Ovary (tissue), 9 donors: ENCODE results near the gene TEAD3. TPM values are rescaled to one million over a fixed set of nuclear protein-coding genes. Genes with fewer than 3 reads are reported as not detected.

Source experiments
- DNase-seq, 5 donors: peaks; one replicate each; pipeline ENCODE4 v3.0.0-alpha.2; 2019 to 2020
- H3K27ac ChIP-seq, 2 donors: fragments of 200-600 bp; one replicate each; pipeline versions ENCODE4 v1.5.1 to v1.8.0; 2019 to 2022
- H3K27me3 ChIP-seq: fragments of 200-600 bp; one replicate; pipeline ENCODE4 v1.8.0; 2022
- H3K36me3 ChIP-seq: fragments of 200-600 bp; sonication (generic); one replicate; pipeline ENCODE4 v1.5.1; 2019
- H3K4me1 ChIP-seq: one replicate; pipeline ENCODE4 v1.8.1; 2013; ENCODE audit warnings: mild to moderate bottlenecking, moderate library complexity; ENCODE audit not compliant: insufficient read depth
- H3K4me3 ChIP-seq: fragments of 200-600 bp; sonication (generic); one replicate; pipeline ENCODE4 v1.5.1; 2017
- H3K9me3 ChIP-seq, 2 donors: fragments of 200-600 bp in 1 of 2; sonication (generic) in 1 of 2; one replicate each; pipeline versions ENCODE4 v1.5.1 to v1.8.1; 2013 to 2019; ENCODE audit warnings: mild to moderate bottlenecking in 1 of 2, moderate library complexity in 1 of 2
- EP300 ChIP-seq: sonication (generic); formaldehyde crosslinking; IDR thresholded peaks from one replicate; pipeline ENCODE4 v1.6.1; 2017; ENCODE audit warnings: antibody characterized with exemption
- POLR2A ChIP-seq: fragments of 450-650 bp; IDR thresholded peaks from one replicate; pipeline ENCODE4 v1.6.1; 2017; ENCODE audit warnings: antibody characterized with exemption, mild to moderate bottlenecking, moderate library complexity
- WGBS, 3 donors: extraction: QIAGEN DNeasy Blood & Tissue Kit in 1 of 3; methylation state at CpG; one replicate each; pipeline versions ENCODE4 v1.1.5 to v1.1.7; 2013 to 2017; 5-methylcytosine and 5-hydroxymethylcytosine counted together
- intact Hi-C, 4 donors: fragments of 100-400 bp; cut with DNase I; formaldehyde crosslinking; loops; one replicate each; pipeline versions ENCODE4 v1.11.0 to v1.15.1; 2022 to 2023
- microRNA-seq, 3 donors: library from miRNA; unstranded; fragments of <30 nt; microRNA quantifications; one replicate each; pipeline versions ENCODE4 to v1.2.0, GENCODE V29; 2019 to 2020
- polyA plus RNA-seq, 2 donors: library from polyadenylated mRNA; stranded (reverse); fragments of 200-250 nt in 1 of 2; fragments of 350-450 nt in 1 of 2; fragmentation: Illumina TruSeq in 1 of 2; extraction: RNeasy Lipid Tissue Mini Kit (QIAGEN cat#74804) in 1 of 2; gene quantifications; one replicate each; pipeline ENCODE4 v1.2.3, GENCODE V29; 2013 to 2014
- small RNA-seq: library from RNA; depleted of rRNA; stranded (forward); fragments of <200 nt; gene quantifications from one replicate; pipeline ENCODE3, GENCODE V24; 2016
- total RNA-seq, 7 donors: library from RNA; depleted of rRNA in 2 of 7; stranded (reverse); fragments of >200 nt in 2 of 7; fragmentation: NEBNext Ultra II Directional in 3 of 7; extraction: Animal tissue kit (Norgen Biotek cat#: 25700) in 3 of 7; gene quantifications; one replicate each; pipeline versions ENCODE4 v1.1.0 to v1.2.4, GENCODE V29; 2016 to 2023
- TF ChIP-seq, protein P1 (sequence below), 3 donors: fragments of 450-650 bp in 2 of 3; fragments of 200-600 bp in 1 of 3; IDR thresholded peaks; one replicate each; pipeline versions ENCODE4 v1.5.1 to v1.8.0; 2016 to 2022; ENCODE audit warnings: antibody characterized with exemption in 3 of 3, mild to moderate bottlenecking in 1 of 3
- donor health status: DM: no; HTN: no; CAD: no; lungs with moderate emphysema.
- donor health status: DM: no; HTN: no; CAD: no.
- donor health status: Bipolar disorder and iron deficiency.
- donor health status: DM: yes; HTN: yes; CAD: no.
- donor health status: DM: no; HTN: no; CAD: no.
- donor health status: DM: yes; HTN: yes; CAD: no.

TEAD3 gene
- total and polyA plus RNA-seq, 9 donors = 15.7 to 63.1 (median 35.1) TPM

GRCh38 chr6:35427435-35427834, 69.4 kb downstream of the TEAD3 start:
- no peaks in the 10 kb centered on the region for H3K27me3 ChIP-seq
- WGBS, 3 donors = 90 to 100% (median 94%) methylated on average over 3 to 5 of the region's 5 CpGs
- no peaks in the 10 kb centered on the region for H3K36me3 ChIP-seq
- DNase-seq = no peak
- intact Hi-C loops = no loop called here
- H3K4me1 ChIP-seq = no peaks in the 10 kb centered on the region
- no peak overlapping the region for H3K4me3 ChIP-seq
- no peaks in the 10 kb centered on the region for H3K9me3 ChIP-seq
- no peak for TF ChIP-seq POLR2A
- no peak for TF ChIP-seq EP300
- TF ChIP-seq, protein P1, sequence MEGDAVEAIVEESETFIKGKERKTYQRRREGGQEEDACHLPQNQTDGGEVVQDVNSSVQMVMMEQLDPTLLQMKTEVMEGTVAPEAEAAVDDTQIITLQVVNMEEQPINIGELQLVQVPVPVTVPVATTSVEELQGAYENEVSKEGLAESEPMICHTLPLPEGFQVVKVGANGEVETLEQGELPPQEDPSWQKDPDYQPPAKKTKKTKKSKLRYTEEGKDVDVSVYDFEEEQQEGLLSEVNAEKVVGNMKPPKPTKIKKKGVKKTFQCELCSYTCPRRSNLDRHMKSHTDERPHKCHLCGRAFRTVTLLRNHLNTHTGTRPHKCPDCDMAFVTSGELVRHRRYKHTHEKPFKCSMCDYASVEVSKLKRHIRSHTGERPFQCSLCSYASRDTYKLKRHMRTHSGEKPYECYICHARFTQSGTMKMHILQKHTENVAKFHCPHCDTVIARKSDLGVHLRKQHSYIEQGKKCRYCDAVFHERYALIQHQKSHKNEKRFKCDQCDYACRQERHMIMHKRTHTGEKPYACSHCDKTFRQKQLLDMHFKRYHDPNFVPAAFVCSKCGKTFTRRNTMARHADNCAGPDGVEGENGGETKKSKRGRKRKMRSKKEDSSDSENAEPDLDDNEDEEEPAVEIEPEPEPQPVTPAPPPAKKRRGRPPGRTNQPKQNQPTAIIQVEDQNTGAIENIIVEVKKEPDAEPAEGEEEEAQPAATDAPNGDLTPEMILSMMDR (IDR thresholded peaks at IDR 0.05) = no peak
- H3K27ac ChIP-seq = no peak overlapping the region

- no peak overlapping the region for H3K4me3 ChIP-seq
- H3K27ac ChIP-seq = no peak overlapping the region
- no peaks in the 10 kb centered on the region for H3K27me3 ChIP-seq
- intact Hi-C loops = no loop called here
- H3K9me3 ChIP-seq = no peaks in the 10 kb centered on the region
- 80 to 86% (median 80%) methylated on average over 8 of the region's 8 CpGs for WGBS, 3 donors
- H3K36me3 ChIP-seq = no peaks in the 10 kb centered on the region
- no peak for TF ChIP-seq POLR2A
- TF ChIP-seq, protein P1 (IDR thresholded peaks at IDR 0.05) = no peak
- TF ChIP-seq EP300 = no peak
- DNase-seq = no peak
- no peaks in the 10 kb centered on the region for H3K4me1 ChIP-seq
These were observed 70.8 kb downstream of the TEAD3 start for GRCh38 chr6:35426074-35426473.

DNA sequence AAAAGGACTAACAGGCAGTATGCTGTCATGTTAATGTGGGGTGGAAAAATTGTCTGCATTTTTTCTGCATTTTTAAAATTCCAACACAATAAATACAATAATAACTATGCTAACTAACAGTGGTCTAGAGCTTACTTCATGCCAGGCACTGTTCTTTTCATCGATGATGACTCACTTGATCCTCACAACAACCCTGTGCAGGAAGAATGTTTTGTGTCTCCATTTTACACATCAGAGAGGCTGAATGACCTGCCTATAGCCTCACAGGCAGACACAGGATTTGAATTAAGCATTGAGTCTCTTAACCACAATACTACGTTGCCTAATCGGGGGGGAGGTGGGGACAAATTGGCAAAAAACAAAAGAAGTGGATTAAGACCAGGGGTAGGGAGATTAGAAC, 71.6 kb downstream of the TEAD3 start:
- Histone ChIP-seq H3K27me3 (no peaks in the 10 kb centered on the region), H3K4me3 (no peak overlapping the region), H3K36me3 (no peaks in the 10 kb centered on the region), H3K27ac (no peak overlapping the region), H3K9me3 (no peaks in the 10 kb centered on the region), H3K4me1 (no peaks in the 10 kb centered on the region)
- 20 to 22% (median 22%) methylated on average over 3 of the region's 3 CpGs for WGBS, 3 donors
- no peak for DNase-seq
- intact Hi-C loops = no loop called here
- TF ChIP-seq, protein P1 (IDR thresholded peaks at IDR 0.05) = no peak
- TF ChIP-seq EP300 = no peak
- no peak for TF ChIP-seq POLR2A

Small RNA genes lying within 50 kb of the gene (microRNA-seq; reads per million reads assigned to microRNA genes)
- 0 to 0.47 (median 0) reads per million in 3 donors for gene MIR7111

Small RNA genes lying within 50 kb of the gene (small RNA-seq; reads per million reads assigned to genes)
- not detected for gene MIR7111

Other genes with a start within 250 kb of the TEAD3 start
- gene ZNF76, start 237.3 kb downstream of the TEAD3 start, total RNA-seq = 10 to 100 TPM; 36.0 to 55.0 (median 47.9) TPM
- 10 to 100 TPM; 17.0 to 33.8 TPM for gene ZNF76, start 237.3 kb downstream of the TEAD3 start, polyA plus RNA-seq
- gene DEF6, start 199.3 kb downstream of the TEAD3 start, total RNA-seq = 1 to 10 TPM; 2.3 to 6.6 (median 3.1) TPM
- gene DEF6, start 199.3 kb downstream of the TEAD3 start, polyA plus RNA-seq = 1 to 10 TPM; 1.5 to 2.7 TPM
- 10 to 100 TPM in 6 of 7 donors, 1 to 10 TPM in 1; 7.9 to 55.9 (median 25.9) TPM for gene PPARD, start 154.5 kb downstream of the TEAD3 start, total RNA-seq
- gene PPARD, start 154.5 kb downstream of the TEAD3 start, polyA plus RNA-seq = 10 to 100 TPM in 1 of 2 donors, 1 to 10 TPM in 1; 8.2 to 22.3 TPM
- gene FANCE, start 44.7 kb downstream of the TEAD3 start, total RNA-seq = 10 to 100 TPM in 2 of 7 donors, 1 to 10 TPM in 5; 5.3 to 12.2 (median 9.3) TPM
- gene FANCE, start 44.7 kb downstream of the TEAD3 start, polyA plus RNA-seq = 1 to 10 TPM; 5.3 to 7.4 TPM
- gene RPL10A, start 28.7 kb downstream of the TEAD3 start, total RNA-seq = 1,000 to 10,000 TPM; 2,596 to 4,158 (median 3,059) TPM
- 1,000 to 10,000 TPM; 3,198 to 5,052 TPM for gene RPL10A, start 28.7 kb downstream of the TEAD3 start, polyA plus RNA-seq
- 1 to 10 TPM in 1 of 7 donors, under 1 TPM in 3, not detected in 3; 0.17 to 1.1 (median 0.62) TPM for gene TULP1, start 15.8 kb upstream of the TEAD3 start, total RNA-seq
- gene TULP1, start 15.8 kb upstream of the TEAD3 start, polyA plus RNA-seq = under 1 TPM; 0.27 to 0.50 TPM
- 100 to 1,000 TPM in 5 of 7 donors, 10 to 100 TPM in 2; 36.2 to 231 (median 142) TPM for gene FKBP5, start 191.8 kb upstream of the TEAD3 start, total RNA-seq
- gene FKBP5, start 191.8 kb upstream of the TEAD3 start, polyA plus RNA-seq = 100 to 1,000 TPM in 1 of 2 donors, 10 to 100 TPM in 1; 69.2 to 166 TPM
- gene ARMC12, start 240.0 kb upstream of the TEAD3 start, total RNA-seq = 1 to 10 TPM in 4 of 7 donors, under 1 TPM in 3; 0.34 to 1.9 (median 1.0) TPM
- 1 to 10 TPM in 1 of 2 donors, under 1 TPM in 1; 0.97 to 1.3 TPM for gene ARMC12, start 240.0 kb upstream of the TEAD3 start, polyA plus RNA-seq